GM11168 (cell line): ENCODE data around the gene ANKRD63.

Source experiments
- in situ Hi-C: fragments of 300-500 bp; cut with MboI; formaldehyde crosslinking; loops from one replicate; pipeline ENCODE4 v1.12.0; 2022; ENCODE audit warnings: low sequenced_read_pairs; ENCODE audit not compliant: unreplicated experiment

Gene ANKRD63

GRCh38 chr15:40298216-40298935 is 15.5 kb upstream of the ANKRD63 start:
- in situ Hi-C loops = no loop called here

DNA sequence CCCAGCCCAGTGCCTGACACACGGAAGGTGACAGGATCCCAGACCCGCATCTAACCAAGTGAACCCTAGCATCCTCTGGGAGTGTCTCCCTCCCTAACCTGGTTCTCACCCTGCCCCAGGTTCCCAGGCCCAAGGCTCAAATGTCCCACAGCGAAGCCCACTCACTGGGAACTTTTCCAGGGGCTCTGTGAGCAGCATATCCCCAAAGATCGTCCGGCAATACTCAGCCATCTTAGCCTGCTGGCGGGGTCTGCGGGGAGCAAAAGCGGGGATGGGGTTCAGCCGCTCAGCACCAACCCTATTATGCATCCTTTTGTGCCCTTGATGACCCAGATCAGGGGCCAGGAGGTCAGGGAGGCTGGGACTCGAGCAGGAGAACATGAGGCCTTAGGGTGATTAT is 14.5 kb upstream of the ANKRD63 start:
- in situ Hi-C loops = no loop called here

DNA sequence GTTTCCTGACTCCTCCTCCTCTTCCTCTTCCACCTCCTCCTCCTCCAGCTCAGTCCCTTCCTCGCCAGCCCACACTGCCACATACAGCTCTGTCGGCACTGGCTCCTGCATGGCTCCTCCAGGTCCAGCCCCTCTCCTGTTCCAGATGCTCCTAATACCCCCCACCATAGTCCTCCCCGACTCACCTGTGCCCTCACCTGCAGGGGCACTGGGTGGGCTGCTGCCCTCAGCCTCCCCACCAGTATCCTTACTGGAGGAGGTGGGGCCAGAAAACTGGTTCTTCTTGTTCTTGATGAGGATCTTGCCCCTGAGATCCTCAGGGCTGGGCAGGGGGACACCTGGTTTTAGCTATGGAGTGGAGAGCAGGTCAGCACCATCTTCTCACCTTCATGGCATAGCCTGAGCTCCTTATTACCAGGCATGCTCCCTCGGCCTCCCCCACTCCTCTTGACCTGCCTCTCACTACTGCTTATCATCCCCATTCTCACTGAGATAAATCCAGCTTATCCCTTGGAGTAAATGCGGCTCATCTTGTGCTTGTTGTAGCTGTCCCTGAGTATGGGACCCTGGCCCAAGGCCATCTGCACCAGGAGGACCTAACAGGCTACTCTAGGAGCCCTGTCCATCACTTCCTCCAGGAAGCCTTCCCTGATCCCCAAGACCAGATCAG is 13.8 kb upstream of the ANKRD63 start:
- in situ Hi-C loops = no loop called here

DNA sequence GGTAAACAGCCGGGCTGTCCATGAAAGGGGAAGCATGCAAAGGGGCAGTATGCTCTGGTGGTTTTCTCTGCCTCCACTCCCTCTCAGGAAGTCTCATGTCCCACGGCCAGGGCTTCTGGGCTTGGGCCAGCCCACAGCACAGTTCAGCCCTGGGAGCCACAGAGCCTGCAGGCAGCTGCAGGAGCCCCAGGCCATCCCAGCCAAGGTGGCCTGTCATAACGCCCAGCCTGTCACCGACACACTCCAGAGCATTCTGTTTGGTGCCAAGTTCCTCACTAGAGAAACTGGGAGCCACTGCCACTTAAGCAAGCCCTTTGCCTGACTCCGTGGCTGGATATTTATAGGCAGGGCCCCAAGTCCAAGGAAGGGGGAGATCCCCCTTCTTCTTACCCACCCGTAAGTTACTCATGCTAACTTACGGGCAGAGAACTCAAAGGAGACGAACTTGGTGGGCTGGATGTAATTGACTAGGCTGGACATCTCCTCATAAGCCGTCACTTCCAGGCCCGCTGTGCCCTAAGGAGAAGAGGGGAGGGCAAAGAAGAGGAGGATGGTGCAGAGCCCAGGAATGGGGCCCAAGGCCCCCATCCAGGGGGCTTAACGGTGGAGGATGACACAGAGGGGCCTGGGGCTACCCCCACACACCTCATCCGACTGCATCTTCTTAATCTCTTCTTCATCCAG is 13.2 kb upstream of the ANKRD63 start:
- in situ Hi-C loops = no loop called here

GRCh38 chr15:40295297-40295696 is 12.4 kb upstream of the ANKRD63 start:
- in situ Hi-C loops = no loop called here

DNA sequence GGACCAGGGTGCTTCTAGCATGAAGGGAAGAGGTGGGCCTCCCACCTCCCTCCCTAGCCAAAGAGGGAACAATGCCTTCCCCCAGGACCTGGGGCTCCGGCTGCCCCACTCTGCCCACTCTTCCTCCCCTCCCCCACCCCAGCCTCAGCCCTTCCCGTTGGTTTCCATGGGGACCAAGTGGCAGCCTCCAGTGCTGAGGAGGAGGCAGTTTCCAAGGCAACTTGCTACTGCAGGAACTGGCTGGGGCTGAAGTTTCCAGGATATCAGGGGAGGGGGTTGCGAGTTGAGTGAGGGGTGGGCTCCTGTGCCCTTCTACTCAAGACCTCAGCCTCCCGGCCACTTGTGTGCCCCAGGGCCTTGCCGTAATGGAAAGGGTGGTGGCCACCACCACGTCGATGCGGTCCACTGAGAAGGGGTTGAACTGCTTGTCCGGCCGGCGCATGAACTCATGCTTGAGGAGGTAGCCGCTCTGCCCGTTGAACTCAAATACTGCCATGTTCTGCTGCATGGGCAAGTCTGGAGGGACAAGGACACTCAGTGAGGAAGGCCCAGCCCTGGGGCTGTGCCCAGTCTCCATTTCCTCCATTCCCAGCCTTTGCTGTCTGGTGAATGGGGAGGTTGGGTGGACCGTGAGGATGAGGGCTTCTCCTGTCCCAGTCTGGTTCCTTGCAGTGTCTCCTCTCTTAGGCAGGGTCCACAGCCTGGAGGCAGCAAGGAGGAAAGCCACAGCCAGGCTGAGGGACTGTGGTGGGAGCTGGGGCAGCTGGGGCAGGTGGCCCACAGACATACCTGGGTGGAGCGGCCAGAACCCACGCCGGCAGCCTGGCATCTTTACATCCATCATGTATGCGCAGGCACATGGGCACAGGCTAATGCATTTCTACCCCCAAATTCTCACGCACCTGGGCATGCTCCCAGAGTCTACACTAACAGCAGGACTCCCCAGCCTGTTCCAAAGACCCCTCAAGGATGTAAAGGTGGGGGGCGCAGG is 11.3 kb upstream of the ANKRD63 start:
- in situ Hi-C loops = no loop called here

DNA sequence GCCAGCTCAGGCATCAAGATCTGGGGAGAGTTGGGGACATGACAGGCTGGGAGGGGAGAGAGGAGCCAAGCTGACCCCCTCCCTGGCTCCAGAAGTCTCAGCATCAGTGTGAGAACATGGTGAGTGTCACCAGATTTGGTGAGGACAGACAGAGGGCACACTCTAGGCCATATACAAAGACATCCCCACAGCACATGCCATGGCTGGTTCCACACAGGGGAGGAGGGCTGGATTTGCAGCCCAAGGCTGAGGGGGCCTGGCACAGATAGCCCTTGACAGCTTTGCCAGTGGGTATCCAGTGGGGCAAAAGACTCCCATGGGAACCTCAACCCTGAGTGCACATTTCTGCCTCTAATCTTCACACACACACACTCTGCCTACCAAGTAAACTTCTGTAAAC is 10.1 kb upstream of the ANKRD63 start:
- in situ Hi-C loops = no loop called here

DNA sequence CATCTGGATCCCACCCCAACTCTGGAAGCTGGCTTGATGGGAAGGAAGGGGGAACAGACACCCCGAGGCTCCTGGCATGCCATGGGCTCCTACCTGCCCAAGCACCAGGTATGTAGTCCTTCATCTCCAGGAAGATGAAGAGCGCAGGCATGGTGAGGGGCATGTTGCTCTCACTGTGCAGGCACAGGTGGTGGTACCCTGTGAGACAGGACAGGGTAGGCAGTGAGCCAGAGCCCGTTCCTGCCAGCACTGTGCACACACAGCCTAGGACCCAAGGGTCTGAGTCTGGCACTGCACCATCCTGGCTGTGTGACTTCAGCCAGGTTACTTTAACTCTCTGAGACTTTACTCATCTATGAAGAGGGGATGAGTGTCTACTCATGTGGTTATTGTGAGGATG is 9.4 kb upstream of the ANKRD63 start:
- in situ Hi-C loops = no loop called here

DNA sequence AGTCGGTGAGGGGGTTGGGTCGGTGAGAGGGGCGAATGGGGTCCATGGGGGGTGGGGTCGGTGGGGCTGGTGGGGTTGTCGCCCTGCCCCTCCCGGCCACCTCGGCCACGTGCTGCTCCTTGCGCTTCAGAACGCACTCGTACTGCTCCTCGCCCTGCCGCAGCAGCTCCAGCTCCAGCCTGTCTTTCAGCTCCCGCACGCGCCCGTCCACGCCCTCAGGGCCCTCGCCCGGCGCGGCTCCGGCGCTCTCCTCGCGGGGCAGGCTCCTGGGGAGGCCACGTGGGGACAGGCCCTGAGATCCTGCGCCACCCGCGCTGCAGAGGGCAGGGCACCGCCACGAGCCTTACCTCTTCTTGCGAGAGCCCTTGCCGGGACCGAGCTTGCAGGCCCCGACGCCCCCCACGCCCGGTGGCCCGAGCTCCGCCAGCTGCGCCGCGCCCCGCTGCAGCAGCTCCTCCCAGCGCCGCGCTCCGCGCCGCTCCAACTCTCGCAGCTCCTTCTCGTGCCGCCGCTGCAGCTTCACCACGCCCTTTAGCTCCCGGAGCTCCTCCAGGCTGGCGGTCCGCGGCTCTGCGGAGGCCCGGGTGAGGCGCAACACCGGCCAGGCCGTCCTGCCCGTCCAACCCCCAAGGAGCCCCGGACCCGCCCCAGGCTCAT is 8.2 kb upstream of the ANKRD63 start:
- in situ Hi-C loops = no loop called here

- in situ Hi-C loops = no loop called here
Observed at GRCh38 chr15:40290545-40290917, 7.7 kb upstream of the ANKRD63 start.

DNA sequence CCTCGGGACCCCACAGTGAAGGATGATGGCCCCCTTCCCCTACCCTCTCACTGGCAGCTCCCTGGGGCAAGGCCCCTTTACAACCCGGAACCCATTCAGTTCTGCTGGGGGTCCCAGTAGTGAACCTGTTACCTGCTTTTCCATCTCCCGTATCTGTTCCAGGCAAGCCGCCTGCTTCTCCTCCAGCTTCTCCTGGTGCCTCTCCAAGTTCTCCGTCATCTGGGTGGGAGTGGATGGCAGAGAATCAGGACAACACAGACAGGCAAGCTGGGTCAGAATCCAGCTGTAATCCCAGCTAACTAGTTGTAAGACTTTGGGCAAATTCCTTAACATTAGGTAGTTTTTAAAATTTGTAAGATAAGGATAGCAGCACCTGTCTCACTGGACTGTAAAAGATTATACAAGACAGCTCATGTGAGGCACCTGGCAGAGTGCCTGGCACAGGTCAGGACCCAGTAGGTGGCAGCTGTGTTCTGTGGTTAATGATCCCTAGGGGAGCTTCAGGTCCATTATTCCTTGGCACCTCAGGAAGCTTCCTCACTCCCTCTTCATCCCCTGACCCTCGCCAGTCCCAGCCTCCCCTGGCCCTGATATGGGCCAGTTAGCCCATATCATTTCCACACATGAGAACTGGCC is 6.4 kb upstream of the ANKRD63 start:
- in situ Hi-C loops = loop anchor here (5.0 kb wide), 1 partner anchor 33 kb away; the partner anchor contains the start of gene INAFM2

- in situ Hi-C loops = loop anchor here (5.0 kb wide), 1 partner anchor 34 kb away; the partner anchor contains the start of gene INAFM2
Observed at GRCh38 chr15:40287968-40288367, 5.1 kb upstream of the ANKRD63 start.

GRCh38 chr15:40287505-40287904 is 4.6 kb upstream of the ANKRD63 start:
- in situ Hi-C loops = loop anchor here (5.0 kb wide), 1 partner anchor 35 kb away; the partner anchor contains the start of gene INAFM2

DNA sequence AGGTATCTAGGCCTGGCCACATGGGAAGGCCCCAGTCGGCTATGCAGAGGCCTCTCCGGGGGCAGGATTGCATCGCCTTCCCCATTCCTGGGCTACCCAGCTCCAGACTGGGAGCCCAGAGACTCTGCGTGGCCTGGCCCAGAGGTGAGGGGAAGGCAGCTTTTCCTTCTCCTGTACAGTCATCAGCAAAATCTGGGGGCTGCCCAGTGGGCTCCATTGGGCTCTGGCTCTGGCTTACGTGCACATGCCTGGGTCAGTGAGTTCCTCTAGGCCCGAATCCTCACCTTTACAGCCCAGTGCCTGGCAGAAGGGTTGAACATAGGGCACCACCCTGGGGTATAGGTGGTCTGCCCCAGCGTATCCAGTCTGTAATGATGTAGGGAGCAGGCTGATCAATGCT is 3.9 kb upstream of the ANKRD63 start:
- in situ Hi-C loops = loop anchor here (5.0 kb wide), 1 partner anchor 36 kb away; the partner anchor contains the start of gene INAFM2

DNA sequence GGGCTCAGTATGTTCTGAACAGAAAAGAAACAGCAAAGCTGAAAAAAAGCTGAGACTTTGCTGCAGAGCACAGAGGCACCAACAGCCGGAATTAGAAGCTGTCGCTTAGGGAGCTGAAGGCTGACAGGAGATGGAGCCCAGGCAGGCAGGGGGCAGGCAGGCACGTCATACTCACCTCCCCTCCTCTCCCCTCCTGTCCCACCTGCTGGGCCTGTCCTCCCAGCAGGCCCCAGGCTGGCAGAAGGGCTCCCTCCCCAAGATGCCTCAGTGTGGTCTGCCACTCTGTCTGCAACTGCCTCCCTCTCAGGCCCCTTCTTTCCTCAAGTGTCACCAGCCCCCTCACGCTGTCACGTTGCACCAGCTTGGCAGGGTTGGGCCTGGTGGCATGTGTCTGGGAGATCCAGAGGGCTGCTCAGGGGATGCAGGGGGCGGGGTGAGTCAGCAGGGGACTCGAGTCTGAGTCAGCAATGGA is 3.2 kb upstream of the ANKRD63 start:
- in situ Hi-C loops = loop anchor here (5.0 kb wide), 1 partner anchor 36 kb away; the partner anchor contains the start of gene INAFM2

DNA sequence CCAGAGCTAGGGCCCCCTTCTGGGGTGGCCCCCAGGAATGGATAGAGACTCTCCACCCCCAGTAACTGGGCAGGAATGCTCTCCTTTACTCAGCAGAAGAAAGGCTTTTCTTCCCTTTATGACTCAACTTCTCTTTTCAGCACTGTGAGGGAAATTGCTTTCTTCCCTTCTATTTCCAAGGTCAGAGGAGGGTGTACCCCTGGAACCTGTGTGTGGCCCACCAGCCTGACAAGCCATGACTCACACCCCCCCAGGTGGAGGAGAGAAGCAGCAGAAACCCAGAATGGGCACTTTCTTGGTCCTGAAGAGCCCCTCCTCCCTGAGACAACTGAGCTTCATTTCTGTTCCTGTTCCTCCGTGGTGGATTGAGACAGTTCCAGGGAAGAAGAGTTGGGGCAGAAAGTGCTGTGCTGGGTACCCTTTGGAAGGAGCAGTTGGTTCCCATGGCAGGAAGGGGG is 2.7 kb upstream of the ANKRD63 start:
- in situ Hi-C loops = loop anchor here (5.0 kb wide), 1 partner anchor 37 kb away; the partner anchor contains the start of gene INAFM2

- in situ Hi-C loops = loop anchor here (5.0 kb wide), 1 partner anchor 37 kb away; the partner anchor contains the start of gene INAFM2
Observed at GRCh38 chr15:40285151-40285550, 2.3 kb upstream of the ANKRD63 start.

DNA sequence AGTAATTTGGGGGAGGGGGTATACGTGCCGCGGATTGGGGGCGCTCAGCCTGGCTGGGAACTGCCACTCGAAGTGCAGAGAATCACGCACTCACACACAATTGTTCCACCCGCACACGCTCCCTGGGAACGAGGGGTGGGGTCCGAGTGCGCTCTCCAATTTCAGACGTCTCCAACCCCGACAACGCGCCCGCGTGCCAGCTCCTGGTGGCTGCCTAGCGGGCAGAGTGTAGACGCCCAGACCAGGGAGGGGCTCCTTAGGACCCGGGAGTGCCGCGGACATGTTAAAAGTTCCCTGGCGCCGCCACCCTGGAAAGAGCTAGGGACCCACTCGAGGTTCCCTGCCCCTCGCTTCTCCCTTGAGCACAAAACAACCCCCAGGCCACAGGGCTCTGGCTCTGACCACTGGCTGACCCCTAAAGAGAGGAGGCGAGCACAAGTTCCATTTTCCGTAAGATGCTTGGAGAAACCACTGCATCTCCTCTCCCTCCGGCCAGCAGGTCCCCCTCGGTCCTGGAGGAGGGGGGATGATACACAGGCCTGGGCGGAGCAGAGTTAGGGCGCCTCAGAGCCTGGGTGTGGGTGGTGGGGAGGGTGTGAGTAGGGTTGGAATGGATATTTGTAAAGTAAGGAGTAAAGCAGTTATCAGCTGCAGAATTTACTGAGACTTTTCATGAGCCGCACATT is 894 bp upstream of the ANKRD63 start:
- in situ Hi-C loops = no loop called here
